SK-N-MC (cell line): ENCODE results near the gene VWA7.

Experiments used
- DNase-seq: peaks from one replicate; pipeline ENCODE4 v3.0.0-alpha.2; 2011; ENCODE audit warnings: low read depth, low spot score
- H3K27ac ChIP-seq: fragments of 200-600 bp; sonication (generic); 2 replicates; pipeline ENCODE4 v1.5.1; 2016; ENCODE audit warnings: mixed run types
- H3K36me3 ChIP-seq: fragments of 200-600 bp; sonication (generic); 2 replicates; pipeline ENCODE4 v1.6.1; 2017; ENCODE audit warnings: antibody characterized with exemption, low read length, mixed read lengths; ENCODE audit not compliant: insufficient read depth
- H3K4me3 ChIP-seq: fragments of 200-600 bp; sonication (generic); 2 replicates; pipeline ENCODE4 v1.5.1; 2016
- H3K9ac ChIP-seq: fragments of 200-600 bp; sonication (generic); 2 replicates; pipeline ENCODE4 v1.8.0; 2017; ENCODE audit warnings: mixed run types, mixed read lengths; ENCODE audit not compliant: insufficient read length
- H3K9me3 ChIP-seq: fragments of 200-600 bp; sonication (generic); 2 replicates; pipeline ENCODE4 v1.6.1; 2017; ENCODE audit warnings: low read depth, mild to moderate bottlenecking, antibody characterized with exemption, low read length, moderate library complexity, mixed read lengths
- EZH2 ChIP-seq: fragments of 200-600 bp; sonication (generic); IDR thresholded peaks from one replicate; pipeline ENCODE4 v1.6.1; 2017; ENCODE audit warnings: antibody characterized with exemption
- FOXP2 ChIP-seq: optimal IDR thresholded peaks from 2 replicates; pipeline ENCODE3; 2011; ENCODE audit warnings: mild to moderate bottlenecking, moderate library complexity; ENCODE audit not compliant: insufficient read depth; ENCODE audit errors: extremely low read length, control extremely low read depth
- POLR2AphosphoS5 ChIP-seq: IDR thresholded peaks from 2 replicates; pipeline ENCODE4 v1.6.1; 2012; ENCODE audit warnings: mild to moderate bottlenecking, low read depth, low read length, borderline replicate concordance

VWA7 gene

GRCh38 chr6:31734821-31735406 is 42.2 kb downstream of the VWA7 start:
- 0 out of 2 replicates have a peak overlapping the region, but pooled peaks have one; percentile 35 for H3K27ac ChIP-seq
- H3K9me3 ChIP-seq, result no peaks in the 10 kb centered on the region
- H3K4me3 ChIP-seq, result peak overlapping the region; percentile 97
- H3K36me3 ChIP-seq, result peaks cover 41% of the 10 kb centered on the region
- DNase-seq, result no peak
- peak overlapping the region; percentile 94 for H3K9ac ChIP-seq
- TF ChIP-seq POLR2AphosphoS5, result no peak
- no peak for TF ChIP-seq EZH2
- no peak for TF ChIP-seq FOXP2

DNA sequence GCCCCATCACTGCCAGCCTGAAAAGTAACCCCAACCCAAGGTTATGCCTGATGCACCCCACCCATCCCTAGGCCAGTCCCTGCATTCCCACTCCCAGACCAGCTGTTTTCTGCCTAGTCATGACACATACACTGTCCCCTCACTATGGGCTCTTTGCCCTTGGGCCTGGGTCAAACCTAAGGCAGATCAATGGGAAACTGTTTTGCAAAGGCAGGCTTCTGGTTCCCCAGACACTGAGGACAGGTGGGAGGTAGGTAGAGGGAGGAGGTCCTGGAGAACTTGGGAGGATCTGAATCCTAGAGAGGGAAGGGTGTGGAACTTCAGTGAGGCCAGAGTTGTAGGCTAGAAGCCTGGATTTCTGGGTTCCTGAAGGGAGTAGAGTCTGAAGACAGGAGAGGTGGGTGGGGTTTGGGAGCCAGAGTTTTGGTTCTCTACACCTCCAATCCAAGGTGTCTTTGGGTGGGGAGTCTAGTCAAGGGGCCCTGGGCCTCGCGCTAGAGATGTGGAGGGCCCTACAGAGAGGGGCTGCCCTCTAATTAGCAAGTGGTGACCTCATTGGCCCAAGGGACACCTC is 42.8 kb downstream of the VWA7 start:
- H3K9ac ChIP-seq, result peak overlapping the region; percentile 94
- no peak for TF ChIP-seq POLR2AphosphoS5
- TF ChIP-seq FOXP2, result no peak
- no peak for TF ChIP-seq EZH2
- 0 out of 2 replicates have a peak overlapping the region, but pooled peaks have one; percentile 35 for H3K27ac ChIP-seq

DNA sequence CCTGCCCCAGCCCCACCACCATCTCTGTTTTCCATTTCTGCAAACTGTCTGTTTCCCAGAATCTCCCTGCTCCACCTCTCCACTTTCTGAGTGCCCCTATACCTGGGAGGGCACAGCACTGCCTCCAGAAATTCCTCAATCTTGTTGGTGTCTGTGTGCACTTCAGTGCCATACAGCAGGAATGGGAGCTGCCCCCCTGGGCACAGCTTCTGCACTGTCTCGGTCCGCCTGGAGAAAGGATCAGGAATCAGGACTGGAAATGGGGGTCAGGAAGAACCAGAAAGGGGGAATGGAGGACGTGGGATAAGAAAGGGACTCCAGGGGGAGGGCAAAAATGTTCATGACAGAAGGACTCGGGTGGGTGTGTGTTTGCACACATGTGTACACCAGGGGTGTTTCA is 43.4 kb downstream of the VWA7 start:
- no peak for DNase-seq
- no peak for TF ChIP-seq FOXP2
- no peak for TF ChIP-seq POLR2AphosphoS5
- no peak for TF ChIP-seq EZH2
- Histone ChIP-seq H3K4me3 (no peak overlapping the region), H3K36me3 (peaks cover 41% of the 10 kb centered on the region), H3K9ac (no peak overlapping the region), H3K9me3 (no peaks in the 10 kb centered on the region), H3K27ac (no peak overlapping the region)

More for the DNA sequence above, 42.8 kb downstream of the VWA7 start:
- no peaks in the 10 kb centered on the region for H3K9me3 ChIP-seq
- peaks cover 41% of the 10 kb centered on the region for H3K36me3 ChIP-seq
- H3K4me3 ChIP-seq, result peak overlapping the region; percentile 97
- DNase-seq, result no peak

DNA sequence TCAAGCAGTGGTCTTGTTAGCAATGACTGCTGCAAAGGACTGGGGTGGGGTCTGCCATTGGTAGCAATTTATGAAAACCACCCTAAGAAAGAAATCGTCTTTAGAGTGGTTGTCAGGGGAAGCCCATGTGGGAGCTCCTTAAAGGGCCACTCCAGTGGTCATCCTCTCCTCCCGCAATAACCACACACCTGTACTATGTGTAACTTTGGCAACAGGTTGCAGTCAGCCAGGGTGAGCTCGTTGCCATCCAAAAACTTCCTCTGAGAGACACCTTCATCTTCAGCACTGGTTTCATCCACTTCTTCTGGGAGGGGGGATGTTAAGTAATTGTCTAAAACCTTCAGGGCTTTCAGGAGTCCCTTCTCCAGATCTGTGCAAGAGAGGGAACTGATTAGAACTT is 45.1 kb downstream of the VWA7 start:
- H3K9ac ChIP-seq, result no peak overlapping the region
- no peak overlapping the region for H3K4me3 ChIP-seq
- no peak for DNase-seq
- no peak overlapping the region for H3K27ac ChIP-seq
- H3K9me3 ChIP-seq, result no peaks in the 10 kb centered on the region
- TF ChIP-seq POLR2AphosphoS5 (no peak), EZH2 (no peak), FOXP2 (no peak)
- H3K36me3 ChIP-seq, result peaks cover 46% of the 10 kb centered on the region

- TF ChIP-seq FOXP2 (no peak), POLR2AphosphoS5 (no peak), EZH2 (no peak)
- Histone ChIP-seq H3K4me3 (no peak overlapping the region), H3K9me3 (no peaks in the 10 kb centered on the region), H3K27ac (0 out of 2 replicates have a peak overlapping the region, but pooled peaks have one; percentile 30), H3K36me3 (peaks cover 47% of the 10 kb centered on the region), H3K9ac (no peak overlapping the region)
- no peak for DNase-seq
Observed at GRCh38 chr6:31730631-31731086, 46.5 kb downstream of the VWA7 start.

GRCh38 chr6:31729979-31730630 is 47.0 kb downstream of the VWA7 start:
- Histone ChIP-seq H3K27ac (peak overlapping the region; percentile 35; the same call in 1 of the 2 replicates), H3K9me3 (no peaks in the 10 kb centered on the region), H3K9ac (peak overlapping the region; percentile 76), H3K4me3 (peak overlapping the region; percentile 94), H3K36me3 (peaks cover 47% of the 10 kb centered on the region)
- no peak for DNase-seq
- no peak for TF ChIP-seq EZH2
- TF ChIP-seq FOXP2, result no peak
- peak; percentile 90 for TF ChIP-seq POLR2AphosphoS5

- Histone ChIP-seq H3K9me3 (no peaks in the 10 kb centered on the region), H3K4me3 (peak overlapping the region; percentile 94), H3K9ac (peak overlapping the region; percentile 76), H3K27ac (peak overlapping the region; percentile 35; the same call in 1 of the 2 replicates), H3K36me3 (peaks cover 47% of the 10 kb centered on the region)
- no peak for TF ChIP-seq FOXP2
- TF ChIP-seq EZH2, result no peak
- no peak for TF ChIP-seq POLR2AphosphoS5
- DNase-seq, result no peak
Observed at GRCh38 chr6:31729515-31729978, 47.6 kb downstream of the VWA7 start.

DNA sequence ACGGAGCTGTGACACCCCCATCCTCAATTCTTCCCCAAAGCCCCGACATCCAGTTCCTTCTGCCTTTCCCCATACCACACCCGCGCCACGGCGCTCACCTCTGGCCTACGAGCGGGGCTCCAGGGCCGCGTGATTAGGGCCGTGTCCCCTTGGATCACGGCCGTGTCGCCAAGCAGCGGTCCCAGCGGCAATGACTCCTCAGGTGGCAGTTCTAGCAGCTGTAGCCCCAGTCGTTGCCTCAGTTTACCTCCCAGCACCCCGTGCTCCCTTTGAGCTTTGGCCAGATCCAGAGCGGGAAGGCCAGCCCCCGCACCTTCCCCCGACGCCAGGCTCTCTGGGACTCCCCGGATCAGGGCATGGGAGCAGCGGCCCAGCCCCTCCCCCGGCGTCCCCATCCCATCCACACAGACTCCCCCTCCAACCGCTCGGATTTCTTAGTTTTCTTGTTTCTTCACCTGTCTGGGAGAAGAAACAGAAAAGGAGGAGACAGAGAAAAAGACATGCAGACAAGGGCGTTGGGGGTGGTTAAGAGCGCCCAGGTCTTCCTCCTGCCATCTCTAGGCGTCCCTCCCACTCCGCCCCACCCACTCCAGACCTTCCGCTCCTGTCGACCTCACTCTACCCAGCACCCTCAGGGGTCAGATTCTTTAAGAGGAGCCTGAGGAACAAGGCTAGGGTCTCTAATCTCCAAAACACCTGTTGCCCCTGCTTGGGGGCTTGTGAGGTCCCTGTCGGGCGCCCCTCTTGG is 48.2 kb downstream of the VWA7 start, which contains the start of gene DDAH2:
Gene DDAH2, minus strand, starts transcription at position 533 of the 748 bp plus-strand sequence. Its CDS starts 138 bp downstream, at position 395.
- peak within 1 kb of the TSS; percentile 76 for H3K9ac ChIP-seq
- peak within 1 kb of the TSS; percentile 35; the same call in 1 of the 2 replicates for H3K27ac ChIP-seq
- DNase-seq, result no peak
- peaks cover 41% of the 10 kb centered on the region for H3K36me3 ChIP-seq
- H3K9me3 ChIP-seq, result no peaks in the 10 kb centered on the region
- peak within 1 kb of the TSS; percentile 94 for H3K4me3 ChIP-seq
- no peak for TF ChIP-seq EZH2
- no peak for TF ChIP-seq FOXP2
- TF ChIP-seq POLR2AphosphoS5, result no peak
